Middle frontal gyrus (tissue), 1 donor: Measurements from ENCODE around the gene NIPSNAP2.
"Not testable (repeated sequence)": the region's sequence is repeated elsewhere in the genome, so short reads cannot be mapped to it uniquely, and the experiment has no call there.

ENCODE experiments used
- DNase-seq: peaks from one replicate; pipeline ENCODE4 v3.0.0-alpha.2; 2015; ENCODE audit warnings: low spot score; ENCODE audit errors: extremely low spot score

Gene NIPSNAP2

GRCh38 chr7:56046721-56047445, 82.5 kb downstream of the NIPSNAP2 start:
- DNase-seq, result no peak

GRCh38 chr7:56047446-56048116, 83.2 kb downstream of the NIPSNAP2 start:
- DNase-seq, result not testable (repeated sequence)

GRCh38 chr7:56048245-56048644, 83.9 kb downstream of the NIPSNAP2 start:
- no peak for DNase-seq

- DNase-seq, result not testable (repeated sequence)
These were observed 84.4 kb downstream of the NIPSNAP2 start for GRCh38 chr7:56048763-56049162.
